HCT116 (cell line): ENCODE measurements around the gene TNFSF13B.

ENCODE experiments used
- POLR2A ChIP-seq: IDR thresholded peaks from 2 replicates; pipeline ENCODE4 v1.7.0; 2011; ENCODE audit warnings: borderline replicate concordance; ENCODE audit not compliant: insufficient read depth, insufficient read length; ENCODE audit errors: extremely low read depth
- TF ChIP-seq, protein P1 (sequence below), 3 experiments: fragments of 200-600 bp in 1 of 3; sonication (generic) in 1 of 3; IDR thresholded peaks in 2 of 3; conservative IDR thresholded peaks in 1 of 3; 2 replicates each; pipeline ENCODE4 v1.5.1; 2012 to 2017; ENCODE audit warnings: low read depth in 2 of 3, low read length in 2 of 3, antibody characterized with exemption in 1 of 3, borderline replicate concordance in 1 of 3, control low read depth in 1 of 3, mild to moderate bottlenecking in 1 of 3, mixed read lengths in 1 of 3, mixed run types in 1 of 3, moderate library complexity in 1 of 3; ENCODE audit not compliant: insufficient read depth in 1 of 3

DNA sequence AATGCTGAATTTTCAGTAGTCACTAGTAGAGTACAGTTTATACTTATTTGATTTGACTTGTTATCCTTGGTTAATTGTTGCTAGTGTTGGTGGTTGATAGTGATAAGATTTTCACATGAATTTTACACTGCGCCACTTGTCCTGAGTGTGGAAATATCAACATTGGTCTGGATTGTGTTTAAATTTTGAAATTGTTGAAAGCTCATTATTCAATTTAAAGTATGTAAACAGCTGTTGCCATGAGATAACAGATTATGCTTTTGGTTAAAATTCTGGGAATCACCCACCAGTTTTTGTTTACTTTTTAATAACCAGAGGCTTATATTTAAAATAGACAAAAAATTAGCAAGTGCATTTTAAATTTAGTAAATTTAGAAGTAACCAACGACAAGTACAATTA, 12.3 kb upstream of the TNFSF13B start:
- TF ChIP-seq, protein P1, sequence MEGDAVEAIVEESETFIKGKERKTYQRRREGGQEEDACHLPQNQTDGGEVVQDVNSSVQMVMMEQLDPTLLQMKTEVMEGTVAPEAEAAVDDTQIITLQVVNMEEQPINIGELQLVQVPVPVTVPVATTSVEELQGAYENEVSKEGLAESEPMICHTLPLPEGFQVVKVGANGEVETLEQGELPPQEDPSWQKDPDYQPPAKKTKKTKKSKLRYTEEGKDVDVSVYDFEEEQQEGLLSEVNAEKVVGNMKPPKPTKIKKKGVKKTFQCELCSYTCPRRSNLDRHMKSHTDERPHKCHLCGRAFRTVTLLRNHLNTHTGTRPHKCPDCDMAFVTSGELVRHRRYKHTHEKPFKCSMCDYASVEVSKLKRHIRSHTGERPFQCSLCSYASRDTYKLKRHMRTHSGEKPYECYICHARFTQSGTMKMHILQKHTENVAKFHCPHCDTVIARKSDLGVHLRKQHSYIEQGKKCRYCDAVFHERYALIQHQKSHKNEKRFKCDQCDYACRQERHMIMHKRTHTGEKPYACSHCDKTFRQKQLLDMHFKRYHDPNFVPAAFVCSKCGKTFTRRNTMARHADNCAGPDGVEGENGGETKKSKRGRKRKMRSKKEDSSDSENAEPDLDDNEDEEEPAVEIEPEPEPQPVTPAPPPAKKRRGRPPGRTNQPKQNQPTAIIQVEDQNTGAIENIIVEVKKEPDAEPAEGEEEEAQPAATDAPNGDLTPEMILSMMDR (IDR thresholded peaks at IDR 0.05 in 2 of 3, conservative IDR thresholded peaks at IDR 0.05 in 1 of 3; ENCODE audit: borderline replicate concordance in 1 of 3, insufficient read depth in 1 of 3, low read depth in 2 of 3, low read length in 2 of 3) = no peak
- TF ChIP-seq POLR2A = no peak
